GM23248 (cell line): Measurements from ENCODE around the gene TAF1.

Experiments used
- EZH2 ChIP-seq: fragments of 200-600 bp; sonication (generic); IDR thresholded peaks from 2 replicates; pipeline ENCODE4 v1.6.1; 2018; ENCODE audit warnings: antibody characterized with exemption, mild to moderate bottlenecking; ENCODE audit not compliant: insufficient read depth, poor library complexity, severe bottlenecking
- EZH2phosphoT487 ChIP-seq: fragments of 200-600 bp; sonication (generic); IDR thresholded peaks from 2 replicates; pipeline ENCODE4 v1.6.1; 2018; ENCODE audit warnings: antibody characterized with exemption, moderate library complexity, mild to moderate bottlenecking, low read depth; ENCODE audit not compliant: insufficient read depth

GRCh38 chrX:71378732-71379131, 12.6 kb downstream of the TAF1 start:
- no peak for TF ChIP-seq EZH2phosphoT487
- TF ChIP-seq EZH2, result no peak
